Astrocyte (in vitro differentiated cells and primary cell): ENCODE results near the gene MYBL2. TPM values are rescaled to one million over a fixed set of nuclear protein-coding genes. Genes with fewer than 3 reads are reported as not detected.

Source experiments
- DNase-seq: peaks from one replicate; pipeline ENCODE4 v3.0.0-alpha.2; 2010; ENCODE audit warnings: low read depth
- FAIRE-seq: peaks from 2 replicates; lab custom pipeline; 2011; peaks lifted over from hg19 to GRCh38; lab: Jason Lieb, UNC
- H2AFZ ChIP-seq: 2 replicates; pipeline ENCODE4 v1.6.0; 2012; ENCODE audit warnings: low read depth, low read length, inconsistent platforms
- H3K27ac ChIP-seq: 2 replicates; pipeline ENCODE4 v1.5.1; 2011; ENCODE audit warnings: low read depth, low read length, inconsistent platforms
- H3K27me3 ChIP-seq: 2 replicates; pipeline ENCODE4 v1.6.0; 2011; ENCODE audit warnings: low read length, inconsistent platforms; ENCODE audit not compliant: insufficient read depth
- H3K36me3 ChIP-seq: 2 replicates; pipeline ENCODE4 v1.5.1; 2011; ENCODE audit warnings: low read length, inconsistent platforms; ENCODE audit not compliant: insufficient read depth
- H3K4me1 ChIP-seq: 2 replicates; pipeline ENCODE4 v1.5.1; 2011; ENCODE audit warnings: low read length, inconsistent platforms; ENCODE audit not compliant: insufficient read depth
- H3K4me2 ChIP-seq: 2 replicates; pipeline ENCODE4 v1.6.0; 2012; ENCODE audit warnings: low read length, inconsistent platforms
- H3K4me3 ChIP-seq: 2 replicates; pipeline ENCODE4 v1.5.1; 2011; ENCODE audit warnings: low read depth, mild to moderate bottlenecking, low read length, inconsistent platforms; ENCODE audit not compliant: insufficient read depth
- H3K79me2 ChIP-seq: 2 replicates; pipeline ENCODE4 v1.6.0; 2012; ENCODE audit warnings: mild to moderate bottlenecking, low read length, inconsistent platforms; ENCODE audit not compliant: insufficient read depth
- H3K9ac ChIP-seq: 2 replicates; pipeline ENCODE4 v1.6.0; 2012; ENCODE audit warnings: mild to moderate bottlenecking, low read length, inconsistent platforms
- H3K9me3 ChIP-seq: 2 replicates; pipeline ENCODE4 v1.5.1; 2012; ENCODE audit warnings: low read depth, mild to moderate bottlenecking, low read length, inconsistent platforms; ENCODE audit not compliant: insufficient read depth
- H4K20me1 ChIP-seq: 2 replicates; pipeline ENCODE4 v1.6.0; 2012; ENCODE audit warnings: low read length, inconsistent platforms; ENCODE audit not compliant: insufficient read depth
- H3K27ac Mint-ChIP-seq: one replicate; pipeline ENCODE4 v1.8.0; 2021; ENCODE audit warnings: mild to moderate bottlenecking, mixed read lengths; ENCODE audit not compliant: unreplicated experiment
- H3K27me3 Mint-ChIP-seq: one replicate; pipeline ENCODE4 v1.8.0; 2021; ENCODE audit warnings: low read depth, mixed read lengths; ENCODE audit not compliant: unreplicated experiment
- H3K36me3 Mint-ChIP-seq: one replicate; pipeline ENCODE4 v1.8.0; 2021; ENCODE audit warnings: low read depth, mixed read lengths; ENCODE audit not compliant: unreplicated experiment
- H3K4me1 Mint-ChIP-seq: one replicate; pipeline ENCODE4 v1.8.0; 2021; ENCODE audit warnings: low read depth, mixed read lengths; ENCODE audit not compliant: unreplicated experiment
- H3K4me3 Mint-ChIP-seq: one replicate; pipeline ENCODE4 v1.8.0; 2021; ENCODE audit warnings: mild to moderate bottlenecking, moderate library complexity, mixed read lengths; ENCODE audit not compliant: unreplicated experiment
- H3K9me3 Mint-ChIP-seq: one replicate; pipeline ENCODE4 v1.8.0; 2021; ENCODE audit warnings: mild to moderate bottlenecking, mixed read lengths; ENCODE audit not compliant: unreplicated experiment
- CTCF ChIP-seq: IDR thresholded peaks from 2 replicates; pipeline ENCODE4 v1.5.1; 2011; ENCODE audit warnings: low read depth, mild to moderate bottlenecking, inconsistent platforms, low read length, moderate library complexity; ENCODE audit not compliant: insufficient read depth
- EZH2 ChIP-seq: IDR thresholded peaks from 2 replicates; pipeline ENCODE4 v1.6.1; 2012; ENCODE audit warnings: mild to moderate bottlenecking, low read length, inconsistent platforms; ENCODE audit not compliant: insufficient read depth
- total RNA-seq: library from RNA; stranded (reverse); gene quantifications from 2 replicates; pipeline ENCODE4 v1.2.1, GENCODE V29; 2021

Gene MYBL2
- total RNA-seq, 1 donor from 2014 or later, result 6.2 TPM

- no peak overlapping the region for H3K4me3 ChIP-seq
- no peak overlapping the region for H3K4me2 ChIP-seq
- Mint-ChIP-seq H3K36me3 (no peaks in the 10 kb centered on the region), H3K4me3 (no peak overlapping the region), H3K9me3 (no peaks in the 10 kb centered on the region), H3K4me1 (no peaks in the 10 kb centered on the region), H3K27me3 (peaks cover 14% of the 10 kb centered on the region), H3K27ac (no peak overlapping the region)
- H3K36me3 ChIP-seq, result no peaks in the 10 kb centered on the region
- H3K9me3 ChIP-seq, result no peaks in the 10 kb centered on the region
- no peaks in the 10 kb centered on the region for H4K20me1 ChIP-seq
- FAIRE-seq, result no peak
- H3K27ac ChIP-seq, result no peak overlapping the region
- H3K79me2 ChIP-seq, result no peaks in the 10 kb centered on the region
- TF ChIP-seq CTCF (no peak), EZH2 (no peak)
- no peaks in the 10 kb centered on the region for H3K27me3 ChIP-seq
- DNase-seq, result no peak
- peaks cover 3% of the 10 kb centered on the region for H3K4me1 ChIP-seq
- H2AFZ ChIP-seq, result no peak overlapping the region
- no peak overlapping the region for H3K9ac ChIP-seq
Measured at GRCh38 chr20:43736588-43737158, 69.8 kb downstream of the MYBL2 start.

DNA sequence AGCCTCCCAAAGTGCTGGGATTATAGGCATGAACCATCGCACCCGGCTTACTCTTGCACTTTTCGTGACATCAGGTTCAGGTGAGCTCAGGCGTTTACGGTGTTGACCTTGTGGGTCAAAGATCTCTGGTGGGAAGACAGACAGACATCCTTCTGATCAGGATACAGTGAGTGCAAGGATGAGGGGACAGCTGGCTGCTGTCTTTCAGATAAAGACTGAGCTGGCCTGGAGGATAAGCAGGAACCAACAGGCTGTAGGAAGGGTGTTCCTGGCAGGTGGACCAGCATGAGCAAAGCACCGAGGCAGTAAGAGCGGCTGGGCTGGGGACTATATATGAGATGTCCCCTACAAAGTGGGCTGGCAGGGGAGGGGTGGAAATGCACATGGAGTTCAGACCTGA is 71.0 kb downstream of the MYBL2 start:
- Mint-ChIP-seq H3K9me3 (no peaks in the 10 kb centered on the region), H3K36me3 (no peaks in the 10 kb centered on the region), H3K27me3 (peaks cover 11% of the 10 kb centered on the region), H3K4me1 (no peaks in the 10 kb centered on the region), H3K27ac (no peak overlapping the region), H3K4me3 (no peak overlapping the region)
- no peak overlapping the region for H2AFZ ChIP-seq
- no peak overlapping the region for H3K4me2 ChIP-seq
- no peak overlapping the region for H3K4me3 ChIP-seq
- TF ChIP-seq EZH2 (no peak), CTCF (no peak)
- H3K4me1 ChIP-seq, result no peaks in the 10 kb centered on the region
- H3K79me2 ChIP-seq, result no peaks in the 10 kb centered on the region
- no peak overlapping the region for H3K9ac ChIP-seq
- no peak overlapping the region for H3K27ac ChIP-seq
- H4K20me1 ChIP-seq, result no peaks in the 10 kb centered on the region
- H3K36me3 ChIP-seq, result no peaks in the 10 kb centered on the region
- no peak for FAIRE-seq
- no peaks in the 10 kb centered on the region for H3K9me3 ChIP-seq
- DNase-seq, result no peak
- H3K27me3 ChIP-seq, result no peaks in the 10 kb centered on the region

GRCh38 chr20:43739148-43739749 is 72.3 kb downstream of the MYBL2 start:
- Mint-ChIP-seq H3K4me3 (no peak overlapping the region), H3K9me3 (no peaks in the 10 kb centered on the region), H3K4me1 (peaks cover 3% of the 10 kb centered on the region), H3K27me3 (peaks cover 12% of the 10 kb centered on the region), H3K36me3 (no peaks in the 10 kb centered on the region), H3K27ac (no peak overlapping the region)
- no peak for TF ChIP-seq EZH2
- no peak for TF ChIP-seq CTCF
- FAIRE-seq, result no peak
- Histone ChIP-seq H3K27me3 (no peaks in the 10 kb centered on the region), H3K9ac (no peak overlapping the region), H3K36me3 (no peaks in the 10 kb centered on the region), H2AFZ (no peak overlapping the region), H3K4me3 (no peak overlapping the region), H3K79me2 (no peaks in the 10 kb centered on the region), H3K9me3 (no peaks in the 10 kb centered on the region), H3K27ac (no peak overlapping the region), H4K20me1 (no peaks in the 10 kb centered on the region), H3K4me2 (no peak overlapping the region), H3K4me1 (no peaks in the 10 kb centered on the region)
- no peak for DNase-seq
